Heart left ventricle (tissue), 16 donors: Measurements from ENCODE around the gene TRIM32. TPM values are rescaled to one million over a fixed set of nuclear protein-coding genes. Genes with fewer than 3 reads are reported as not detected.

ENCODE experiments used
- ATAC-seq, 4 donors: fragments of 200-7000 bp; cut with Tn5 transposase; one replicate each; pipeline ENCODE4 v1.9.1; 2020 to 2022; ENCODE audit warnings: moderate library complexity in 4 of 4, mild to moderate bottlenecking in 3 of 4, moderate number of reproducible peaks in 1 of 4
- DNase-seq, 5 donors: peaks; one replicate each; pipeline ENCODE4 v3.0.0-alpha.2; 2020
- H3K27ac ChIP-seq, 12 donors: fragments of 200-600 bp; sonication (generic) in 4 of 12; one replicate each; pipeline versions ENCODE4 v1.5.0 to v1.8.0; 2016 to 2022; ENCODE audit warnings: mild to moderate bottlenecking in 2 of 12
- H3K27me3 ChIP-seq, 9 donors: fragments of 200-600 bp; sonication (generic) in 2 of 9; one replicate each; pipeline versions ENCODE4 v1.5.1 to v1.8.0; 2016 to 2022; ENCODE audit warnings: mild to moderate bottlenecking in 3 of 9
- H3K36me3 ChIP-seq, 9 donors: fragments of 200-600 bp; sonication (generic) in 2 of 9; one replicate each; pipeline versions ENCODE4 v1.5.0 to v1.8.0; 2018 to 2022; ENCODE audit warnings: mild to moderate bottlenecking in 2 of 9
- H3K4me1 ChIP-seq, 12 donors: fragments of 200-600 bp; sonication (generic) in 4 of 12; one replicate each; pipeline versions ENCODE4 v1.5.0 to v1.8.0; 2016 to 2022; ENCODE audit warnings: mild to moderate bottlenecking in 3 of 12
- H3K4me3 ChIP-seq, 12 donors: fragments of 200-600 bp; sonication (generic) in 4 of 12; one replicate each; pipeline versions ENCODE4 v1.5.0 to v1.8.0; 2017 to 2022; ENCODE audit warnings: mild to moderate bottlenecking in 9 of 12, moderate library complexity in 4 of 12
- H3K9me3 ChIP-seq, 12 donors: fragments of 200-600 bp; sonication (generic) in 4 of 12; one replicate each; pipeline versions ENCODE4 v1.5.0 to v1.8.0; 2016 to 2022; ENCODE audit warnings: mild to moderate bottlenecking in 1 of 12
- POLR2A ChIP-seq, 2 donors: fragments of 450-650 bp; IDR thresholded peaks; one replicate each; pipeline ENCODE4 v1.6.1; 2017; ENCODE audit warnings: antibody characterized with exemption in 2 of 2, mild to moderate bottlenecking in 2 of 2, moderate library complexity in 2 of 2
- WGBS, 4 donors: extraction: QIAGEN DNeasy Blood & Tissue Kit in 2 of 4; methylation state at CpG; one replicate each; pipeline versions ENCODE4 v1.1.5 to v1.1.7; 2013 to 2018; 5-methylcytosine and 5-hydroxymethylcytosine counted together
- intact Hi-C, 10 donors: fragments of 100-400 bp; cut with DNase I; formaldehyde crosslinking; loops; one replicate each; pipeline versions ENCODE4 v1.11.1 to v1.14.2; 2022
- polyA plus RNA-seq, 2 donors: library from polyadenylated mRNA; stranded (reverse); fragments of 200-250 nt; gene quantifications; one replicate each; pipeline ENCODE4 v1.2.3, GENCODE V29; 2013
- total RNA-seq, 9 donors: library from RNA; depleted of rRNA in 2 of 9; stranded (reverse); fragments of >200 nt in 2 of 9; fragmentation: NEBNext Ultra II Directional in 3 of 9; extraction: Animal tissue kit (Norgen Biotek cat#: 25700) in 3 of 9; gene quantifications; one replicate each; pipeline versions ENCODE4 v1.1.0 to v1.2.4, GENCODE V29; 2016 to 2023
- TF ChIP-seq, protein P1 (sequence below), 12 donors: fragments of 200-600 bp; sonication (generic) in 4 of 12; IDR thresholded peaks; one replicate each; pipeline versions ENCODE4 v1.5.0 to v1.8.0; 2018 to 2022; ENCODE audit warnings: antibody characterized with exemption in 12 of 12, mild to moderate bottlenecking in 5 of 12
- donor health status: ischemic (EF 13 %, LVEDD 7.1; RV severe dilation, severe dysfunction).
- donor health status: healthy with polysubstance abuse.
- donor health status: DM: no; HTN: yes; CAD: no.
- donor health status: DM: no; HTN: no; CAD: no.
- donor health status: ischemic (EF 25% LVEDD 6.9; RV normal size, moderate dysfunction).
- donor health status: ischemic (EF 25% LVEDD 5.7; RV mildly dilated, moderate dysfunction).
- donor health status: healthy.
- donor health status: DM: yes; HTN: yes; CAD: no.
- donor health status: ischemic (EF 35%, LVEDD 5.7; RV mildly dilated, moderate dysfunction).
- donor health status: nonischemic (EF 11% LVEDD 7.7; RV severe dilation, severe dysfunction).
- donor health status: DM: yes; HTN: yes; CAD: no.
- donor health status: PGD.
- donor health status: ischemic (EF 29% LVEDD 5.4; RV normal size, mild dysfunction).
- donor health status: nonischemic (EF 23%, LVEDD 6.1; RV moderate dilation, normal function).

The TRIM32 gene
- total and polyA plus RNA-seq, 11 donors, result 3.3 to 17.9 (median 15.1) TPM

DNA sequence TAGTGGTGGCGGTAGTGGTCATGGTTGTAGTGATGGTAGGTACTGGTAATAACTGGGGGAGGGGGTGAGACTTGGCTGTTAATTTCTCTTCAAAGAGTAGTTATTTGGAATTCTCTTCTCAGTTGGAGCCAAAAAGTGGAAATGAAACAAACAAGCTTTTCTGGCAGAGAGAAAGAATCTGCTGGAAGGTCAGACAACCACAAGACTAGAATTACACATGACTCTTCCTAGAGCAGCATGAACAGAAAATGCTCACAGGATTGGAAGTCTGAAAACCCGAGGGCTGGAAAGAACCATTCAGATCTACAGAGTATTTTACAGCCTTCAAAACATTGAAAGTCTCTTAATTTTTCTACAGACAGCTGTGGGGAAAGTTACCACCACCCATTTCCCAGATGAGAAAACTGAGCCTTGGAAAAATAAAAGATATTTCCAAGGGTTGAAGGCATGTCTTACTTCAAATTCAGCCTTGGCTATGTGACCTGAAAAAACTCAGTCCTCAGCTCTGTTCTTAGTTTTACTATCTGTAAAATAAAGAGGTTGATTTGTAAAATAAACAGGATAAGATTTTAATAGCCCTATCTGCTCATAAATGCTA lies 42.9 kb upstream of the TRIM32 start:
- peaks cover 0 to 57% (median 9%) of the 10 kb centered on the region in 12 donors for H3K4me1 ChIP-seq
- no peak for ATAC-seq
- intact Hi-C loops, result loop anchor here in 7 of 10 donors (5.0 to 10.0 kb wide), 7 partner anchors 59 to 489 kb away; partner anchors contain the start of gene PAPPA (in 1 of the 7)

DNA sequence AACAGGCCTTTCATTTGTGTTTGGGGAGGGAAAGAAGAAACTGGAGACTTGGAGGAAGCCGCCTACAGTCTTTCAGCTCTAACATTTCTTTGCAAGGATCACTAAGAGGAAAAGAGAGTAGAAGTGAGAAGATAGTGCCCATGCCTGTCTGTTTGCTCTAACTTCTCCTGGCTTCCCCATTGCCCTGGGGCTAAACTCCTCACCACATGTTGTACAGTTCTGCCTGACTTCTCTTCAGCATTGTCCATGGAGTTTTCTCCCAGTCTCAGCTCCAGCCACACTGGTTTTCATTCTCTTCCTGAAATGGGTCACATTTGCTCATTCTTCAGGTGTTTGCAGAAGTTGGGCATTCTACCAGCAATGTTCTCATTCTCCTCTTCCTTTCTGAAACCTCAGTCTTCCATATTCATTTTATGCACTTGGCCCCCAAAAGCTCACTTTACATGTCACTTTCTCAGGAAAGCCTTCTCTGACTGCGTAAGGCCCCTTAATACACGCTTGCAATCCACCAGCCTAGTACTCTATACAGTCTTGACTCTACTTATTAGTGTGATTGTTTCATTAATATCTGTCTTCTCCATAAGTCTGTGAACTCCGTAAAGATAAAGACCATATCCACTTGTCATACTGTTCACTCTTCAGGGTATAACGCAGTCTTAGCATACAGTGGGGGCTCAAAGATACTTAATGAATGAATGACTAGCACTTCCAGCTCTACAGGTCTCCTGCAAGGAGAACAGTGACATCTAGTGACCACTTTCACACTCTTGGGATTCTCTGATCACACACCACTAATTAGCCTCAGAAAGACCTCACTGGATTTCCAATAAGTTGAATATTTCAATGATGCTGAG lies 40.2 kb upstream of the TRIM32 start:
- TF ChIP-seq POLR2A (IDR thresholded peaks at IDR 0.05), result no peak
- TF ChIP-seq, protein P1, sequence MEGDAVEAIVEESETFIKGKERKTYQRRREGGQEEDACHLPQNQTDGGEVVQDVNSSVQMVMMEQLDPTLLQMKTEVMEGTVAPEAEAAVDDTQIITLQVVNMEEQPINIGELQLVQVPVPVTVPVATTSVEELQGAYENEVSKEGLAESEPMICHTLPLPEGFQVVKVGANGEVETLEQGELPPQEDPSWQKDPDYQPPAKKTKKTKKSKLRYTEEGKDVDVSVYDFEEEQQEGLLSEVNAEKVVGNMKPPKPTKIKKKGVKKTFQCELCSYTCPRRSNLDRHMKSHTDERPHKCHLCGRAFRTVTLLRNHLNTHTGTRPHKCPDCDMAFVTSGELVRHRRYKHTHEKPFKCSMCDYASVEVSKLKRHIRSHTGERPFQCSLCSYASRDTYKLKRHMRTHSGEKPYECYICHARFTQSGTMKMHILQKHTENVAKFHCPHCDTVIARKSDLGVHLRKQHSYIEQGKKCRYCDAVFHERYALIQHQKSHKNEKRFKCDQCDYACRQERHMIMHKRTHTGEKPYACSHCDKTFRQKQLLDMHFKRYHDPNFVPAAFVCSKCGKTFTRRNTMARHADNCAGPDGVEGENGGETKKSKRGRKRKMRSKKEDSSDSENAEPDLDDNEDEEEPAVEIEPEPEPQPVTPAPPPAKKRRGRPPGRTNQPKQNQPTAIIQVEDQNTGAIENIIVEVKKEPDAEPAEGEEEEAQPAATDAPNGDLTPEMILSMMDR (IDR thresholded peaks at IDR 0.05), result peak; percentile 35 to 69 (median 58)
- Histone ChIP-seq H3K4me1 (peaks cover 0 to 39% (median 7%) of the 10 kb centered on the region in 12 donors), H3K27me3 (no peaks in the 10 kb centered on the region), H3K9me3 (no peaks in the 10 kb centered on the region), H3K27ac (peak overlapping the region in 1 of 12 donors; percentile 66), H3K4me3 (no peak overlapping the region), H3K36me3 (no peaks in the 10 kb centered on the region)
- WGBS, 4 donors, result 77 to 81% (median 78%) methylated on average over 5 of the region's 5 CpGs
- ATAC-seq (peak; percentile 62 to 87 (median 82)), DNase-seq (no peak)
- intact Hi-C loops, result loop anchor here in 9 of 10 donors (5.0 to 10.0 kb wide), 10 partner anchors 62 to 495 kb away; partner anchors contain the start of gene PAPPA (in 2 of the 9)

More for the DNA sequence above, 42.9 kb upstream of the TRIM32 start:
- no peaks in the 10 kb centered on the region for H3K27me3 ChIP-seq
- 79 to 86% (median 80%) methylated on average over 2 of the region's 2 CpGs for WGBS, 4 donors
- no peak overlapping the region for H3K4me3 ChIP-seq
- H3K27ac ChIP-seq, result peak overlapping the region in 2 of 12 donors; percentile 38 to 45
- TF ChIP-seq, protein P1 (IDR thresholded peaks at IDR 0.05), result no peak
- no peak for TF ChIP-seq POLR2A (IDR thresholded peaks at IDR 0.05)
- H3K9me3 ChIP-seq, result no peaks in the 10 kb centered on the region
- no peaks in the 10 kb centered on the region for H3K36me3 ChIP-seq
- no peak for DNase-seq

DNA sequence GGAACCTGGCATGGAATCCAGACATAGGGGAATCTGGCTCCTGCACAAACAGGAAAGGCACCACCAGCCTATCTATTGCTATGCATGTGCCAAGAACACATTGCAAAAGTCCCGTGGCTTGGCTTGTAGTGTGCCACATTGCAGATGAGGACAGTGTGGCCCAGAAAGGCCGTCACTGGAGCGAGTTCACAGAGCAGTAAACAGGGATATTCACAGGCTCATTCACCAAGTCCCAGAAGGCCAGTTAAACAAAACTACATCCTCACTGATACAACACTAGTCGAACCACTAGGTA lies 39.6 kb upstream of the TRIM32 start:
- H3K4me3 ChIP-seq, result no peak overlapping the region
- no peaks in the 10 kb centered on the region for H3K36me3 ChIP-seq
- H3K27me3 ChIP-seq, result no peaks in the 10 kb centered on the region
- H3K4me1 ChIP-seq, result peaks cover 0 to 33% (median 7%) of the 10 kb centered on the region in 12 donors
- WGBS, 4 donors, result 50 to 63% (median 54%) methylated on average over 4 of the region's 4 CpGs
- TF ChIP-seq POLR2A (IDR thresholded peaks at IDR 0.05), result no peak
- TF ChIP-seq, protein P1 (IDR thresholded peaks at IDR 0.05), result peak in 1 of 12 donors; percentile 6
- H3K27ac ChIP-seq, result peak overlapping the region in 6 of 12 donors; percentile 8 to 66 (median 46)
- ATAC-seq (peak; percentile 91 to 94 (median 92)), DNase-seq (peak in 3 of 5 donors; percentile 36 to 76 (median 69))
- intact Hi-C loops, result loop anchor here in 9 of 10 donors (5.0 to 10.0 kb wide), 10 partner anchors 63 to 495 kb away; partner anchors contain the start of gene PAPPA (in 2 of the 9)
- no peaks in the 10 kb centered on the region for H3K9me3 ChIP-seq
